ENCODE measurements around the gene PTGES3.

The PTGES3 gene

GRCh38 chr12:56629459-56630179, 58.5 kb downstream of the PTGES3 start:
- DNase-seq (ENCODE audit: low read depth in 2 of 2): peak in 1 of 2 donors; percentile 24

DNA sequence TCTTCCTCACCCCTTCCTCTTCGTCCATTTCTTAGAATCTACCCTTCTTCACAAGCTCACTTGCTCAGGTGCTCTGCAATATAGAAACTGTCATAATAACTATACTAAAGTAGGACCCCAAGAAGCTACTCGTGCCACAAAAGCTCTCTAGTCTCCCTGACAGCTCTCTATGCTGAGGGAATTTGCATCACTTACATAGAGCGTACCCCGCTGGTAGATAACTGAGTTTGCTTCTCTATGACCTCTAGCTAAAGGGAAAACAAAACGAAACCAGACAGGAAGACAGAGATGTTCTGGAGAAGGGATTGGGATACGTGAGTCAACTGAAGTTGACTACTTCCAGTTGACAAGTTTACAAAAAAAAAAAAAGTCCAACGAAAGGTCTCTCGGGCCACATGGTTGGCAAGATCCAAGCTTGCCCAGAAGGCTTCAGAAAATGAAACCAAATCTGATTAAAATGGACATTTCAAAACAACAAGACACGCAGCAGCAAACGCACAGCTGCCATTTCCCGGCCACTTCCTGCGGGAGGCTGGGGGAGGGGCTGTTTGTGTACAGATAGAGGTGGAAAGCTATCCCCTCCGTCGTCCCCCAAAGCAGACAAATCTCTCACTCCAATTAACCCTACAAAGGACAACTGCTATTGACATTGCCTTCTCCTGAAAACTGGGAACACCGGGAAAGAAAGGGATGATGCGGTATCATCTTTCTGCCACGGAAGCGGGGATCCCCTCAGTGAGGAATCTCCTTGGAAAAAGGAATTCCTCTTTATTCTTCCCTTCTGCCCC, 59.2 kb downstream of the PTGES3 start:
- peak in 1 of 2 donors; percentile 29 for DNase-seq (ENCODE audit: low read depth in 2 of 2)

GRCh38 chr12:56626701-56627100, 61.4 kb downstream of the PTGES3 start:
- no peak for DNase-seq (ENCODE audit: low read depth in 2 of 2)

DNA sequence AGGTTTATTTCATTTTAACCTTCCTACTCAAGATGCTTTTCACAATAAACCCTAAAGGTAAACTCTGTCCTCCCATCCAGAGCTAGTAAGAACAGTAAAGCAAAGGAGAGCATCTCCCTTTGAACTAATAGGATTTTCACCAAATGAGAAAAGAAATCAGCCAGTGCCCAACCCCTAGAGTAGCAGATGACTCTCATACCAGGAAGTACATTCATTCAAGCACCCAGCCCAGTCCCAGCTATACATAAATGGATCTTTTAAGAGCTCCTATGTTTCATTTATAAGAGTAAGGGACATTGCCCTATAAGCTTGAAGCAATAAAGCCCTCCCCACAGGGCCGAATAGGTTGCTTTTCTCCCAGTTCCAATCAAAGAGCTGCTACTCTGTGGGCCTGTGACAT, 65.5 kb downstream of the PTGES3 start:
- DNase-seq (ENCODE audit: low read depth in 2 of 2): no peak

GRCh38 chr12:56616925-56617324, 71.2 kb downstream of the PTGES3 start:
- DNase-seq (ENCODE audit: low read depth in 2 of 2): no peak

DNA sequence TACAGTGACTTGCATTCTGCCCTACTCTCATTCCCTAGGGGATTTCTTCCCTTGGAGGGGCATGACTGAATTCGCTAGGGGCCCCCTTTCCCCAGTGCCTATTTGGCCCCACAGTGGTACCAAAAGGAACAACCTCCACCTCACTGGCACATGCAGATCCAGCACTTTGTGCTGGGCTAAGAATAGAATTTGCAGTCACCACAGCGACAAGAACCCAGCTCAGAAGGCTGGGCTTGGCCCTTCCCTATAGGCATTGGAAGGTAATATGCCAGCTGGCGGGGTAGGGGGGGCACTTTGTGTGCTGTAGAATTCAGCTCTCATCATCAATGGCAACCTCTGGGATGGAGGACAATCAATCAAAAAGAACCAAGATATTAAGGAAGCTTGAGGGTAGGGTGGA, 71.8 kb downstream of the PTGES3 start:
- DNase-seq (ENCODE audit: low read depth in 2 of 2): no peak

GRCh38 chr12:56614627-56615026, 73.5 kb downstream of the PTGES3 start:
- no peak for DNase-seq (ENCODE audit: low read depth in 2 of 2)
